Fibroblast of skin of scalp (primary cell): ENCODE measurements around the gene NWD2.
"Not testable (repeated sequence)": the region's sequence is repeated elsewhere in the genome, so short reads cannot be mapped to it uniquely, and the experiment has no call there.

Experiments
- DNase-seq: peaks from one replicate; pipeline ENCODE4 v3.0.0-alpha.2; 2013

NWD2 gene

DNA sequence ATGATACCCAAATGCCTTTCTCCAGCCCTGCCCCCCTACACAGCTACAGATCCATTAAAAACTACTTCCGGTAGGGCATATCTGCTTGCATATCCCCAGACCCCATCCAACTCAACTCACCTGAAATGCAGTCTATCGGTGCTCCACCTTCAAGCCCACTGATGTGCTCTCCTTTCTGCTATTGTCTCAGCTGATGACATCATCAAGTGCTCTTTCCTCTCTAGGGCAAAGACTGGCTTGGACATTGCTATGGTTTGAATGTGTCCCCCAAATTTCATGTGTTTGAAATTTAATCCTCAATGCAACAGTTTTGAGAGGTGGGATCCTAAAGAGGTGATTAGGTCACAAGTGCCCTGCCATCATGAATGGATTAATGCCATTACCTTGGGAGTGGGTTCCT, 229.3 kb downstream of the NWD2 start:
- DNase-seq = no peak

- no peak for DNase-seq
These were observed 230.5 kb downstream of the NWD2 start for GRCh38 chr4:37475087-37475486.

- DNase-seq = no peak
These were observed 231.2 kb downstream of the NWD2 start for GRCh38 chr4:37475776-37476175.

DNA sequence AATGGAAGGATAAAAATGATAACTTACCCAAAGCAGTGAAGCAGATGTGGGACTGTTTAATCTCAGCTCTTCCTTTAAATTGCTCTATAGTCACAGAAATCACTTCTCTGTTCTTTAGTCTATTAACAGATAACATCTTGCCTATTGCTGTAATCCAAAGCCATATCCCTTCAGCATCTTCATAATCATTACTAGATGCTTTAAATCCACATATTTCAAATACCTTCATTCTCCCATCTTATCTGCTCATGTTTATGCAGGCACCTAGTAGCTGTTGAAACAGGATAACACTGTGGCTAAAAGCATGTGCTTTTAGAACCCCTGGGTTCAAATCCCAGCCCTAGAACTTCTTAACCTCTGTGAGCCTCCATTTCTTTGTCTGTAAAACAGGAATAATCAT, 231.7 kb downstream of the NWD2 start:
- no peak for DNase-seq

- no peak for DNase-seq
These were observed 232.1 kb downstream of the NWD2 start for GRCh38 chr4:37476691-37477090.

- no peak for DNase-seq
These were observed 232.6 kb downstream of the NWD2 start for GRCh38 chr4:37477126-37477525.

DNA sequence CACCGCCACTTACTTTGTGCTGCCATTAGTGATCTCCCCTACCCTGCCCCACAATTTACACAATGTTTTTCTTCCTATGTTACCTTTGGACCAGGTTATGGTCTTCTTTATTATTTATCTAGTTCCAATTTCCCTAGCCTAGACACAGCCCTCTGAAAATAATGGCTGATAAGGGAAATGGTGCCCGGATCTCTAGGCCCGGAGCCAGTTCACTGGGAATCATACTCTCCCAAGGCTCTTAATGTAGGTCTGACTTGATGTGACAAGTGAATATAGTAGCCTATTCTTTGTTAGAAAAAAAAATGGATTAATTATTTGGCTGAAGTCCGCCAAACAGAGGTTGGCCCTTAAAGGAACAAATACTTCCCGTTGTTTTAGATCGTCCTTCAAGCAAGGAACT, 233.6 kb downstream of the NWD2 start:
- no peak for DNase-seq

DNA sequence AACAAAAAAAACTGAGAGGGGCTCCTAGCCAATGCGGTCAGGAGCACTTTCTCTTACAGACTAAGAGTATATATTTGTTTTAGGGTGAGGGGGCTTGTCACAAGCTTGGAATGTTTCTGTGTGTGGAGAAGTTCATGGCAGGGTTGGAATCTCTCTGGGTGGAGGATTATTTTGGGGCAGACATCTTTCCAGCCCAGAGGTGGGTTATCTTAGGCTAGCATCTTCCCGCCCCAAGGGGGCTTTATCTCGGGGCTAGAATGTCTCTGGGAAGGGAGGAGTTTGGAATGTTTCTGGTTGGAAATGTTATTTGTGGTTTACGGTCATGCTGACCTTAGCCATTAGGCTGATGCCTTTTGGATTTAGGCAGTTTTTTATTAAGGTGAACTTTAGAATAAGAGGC, 236.0 kb downstream of the NWD2 start:
- DNase-seq = no peak

DNA sequence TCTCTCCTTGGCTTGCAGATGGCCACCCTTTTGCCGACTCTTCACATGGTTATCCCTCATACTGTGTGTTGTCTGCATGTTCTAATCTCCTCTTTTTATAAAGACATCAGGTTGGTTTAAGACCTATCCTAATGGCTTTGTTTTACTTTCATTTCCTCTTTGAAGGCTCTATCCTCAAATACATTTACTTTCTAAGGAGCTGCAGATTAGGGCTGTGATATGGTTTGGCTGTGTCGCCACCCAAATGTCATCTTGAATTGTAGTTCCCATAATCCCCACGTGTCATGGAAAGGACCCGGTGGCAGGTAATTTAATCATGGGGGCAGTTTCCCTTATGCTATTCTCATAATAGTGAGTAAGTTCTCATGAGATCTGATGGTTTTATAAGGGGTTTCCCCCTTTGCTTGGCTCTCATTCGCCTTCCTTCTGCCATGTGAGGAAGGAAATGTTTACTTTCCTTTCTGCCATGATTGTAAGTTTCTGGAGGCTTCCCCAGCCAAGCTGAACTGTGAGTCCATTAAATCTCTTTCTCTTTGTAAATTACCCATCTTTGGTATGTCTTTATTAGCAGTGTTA, 237.1 kb downstream of the NWD2 start:
- DNase-seq = no peak

DNA sequence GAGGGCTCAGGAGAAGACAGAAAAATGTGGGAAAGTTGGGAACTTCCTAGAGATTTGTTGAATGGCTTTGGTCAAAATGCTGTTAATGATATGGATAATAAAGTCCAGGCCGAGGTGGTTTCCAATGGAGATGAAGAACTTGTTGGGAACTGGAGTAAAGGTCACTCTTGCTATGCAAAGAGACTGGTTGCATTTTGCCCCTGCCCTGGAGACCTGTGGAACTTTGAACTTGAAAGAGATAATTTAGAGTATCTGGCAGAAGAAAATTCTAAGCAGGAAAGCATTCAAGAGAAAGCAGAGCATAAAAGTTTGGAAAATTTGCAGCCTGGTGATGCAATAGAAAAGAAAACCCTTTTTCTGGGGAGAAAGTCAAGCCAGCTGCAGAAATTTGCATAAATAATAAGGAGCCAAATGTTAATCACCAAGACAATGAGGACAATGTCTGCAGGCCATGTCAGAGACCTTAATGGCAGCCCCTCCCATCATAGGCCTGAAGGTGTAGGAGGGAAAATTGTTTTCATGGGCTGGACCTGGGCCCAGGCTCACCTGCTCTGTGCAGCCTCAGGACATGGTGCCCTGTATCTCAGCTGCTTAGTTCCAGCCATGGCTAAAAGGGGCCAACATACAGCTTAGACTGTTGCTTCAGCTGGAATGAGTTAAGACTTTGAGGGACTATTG, 237.8 kb downstream of the NWD2 start:
- no peak for DNase-seq

- no peak for DNase-seq
These were observed 239.1 kb downstream of the NWD2 start for GRCh38 chr4:37483610-37484009.

DNA sequence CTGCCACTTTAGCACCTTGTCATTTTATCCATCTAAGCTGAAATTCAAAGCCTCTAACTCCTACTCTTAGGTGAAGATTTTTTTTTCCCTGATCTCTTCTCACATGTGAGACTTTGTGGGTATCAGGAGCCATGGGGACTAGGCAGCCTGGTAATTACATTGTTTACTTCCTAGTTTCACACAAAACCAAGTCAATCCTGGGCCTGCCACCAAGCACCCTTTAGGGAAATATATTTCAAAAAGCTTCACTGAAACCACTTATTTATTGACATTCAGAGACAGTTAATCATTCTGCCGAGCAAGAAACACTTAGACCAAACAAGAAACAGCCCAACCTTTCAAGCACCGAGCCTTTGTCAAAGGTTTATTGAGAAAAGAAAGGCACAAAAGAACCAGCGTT, 241.6 kb downstream of the NWD2 start:
- DNase-seq = no peak

- no peak for DNase-seq
These were observed 243.1 kb downstream of the NWD2 start for GRCh38 chr4:37487668-37488067.

DNA sequence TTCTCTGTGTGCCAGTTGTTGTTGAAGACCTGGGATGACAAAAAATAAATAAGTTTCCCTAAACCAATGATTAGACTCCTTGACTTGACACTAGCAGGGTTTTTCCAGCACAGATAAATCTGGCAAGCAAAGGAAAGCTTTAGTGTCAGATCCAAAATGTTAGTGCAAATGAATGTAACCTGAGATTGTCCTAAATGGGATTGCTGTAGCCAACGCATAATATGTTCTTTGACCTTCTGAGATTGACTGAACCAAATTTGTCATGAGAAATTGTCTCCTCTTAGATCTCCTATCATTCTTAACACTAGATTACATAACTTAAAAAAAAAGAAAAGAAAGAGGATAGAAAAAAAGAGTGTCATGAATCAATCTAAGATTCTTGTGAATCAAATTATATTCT, 245.2 kb downstream of the NWD2 start:
- DNase-seq = no peak

DNA sequence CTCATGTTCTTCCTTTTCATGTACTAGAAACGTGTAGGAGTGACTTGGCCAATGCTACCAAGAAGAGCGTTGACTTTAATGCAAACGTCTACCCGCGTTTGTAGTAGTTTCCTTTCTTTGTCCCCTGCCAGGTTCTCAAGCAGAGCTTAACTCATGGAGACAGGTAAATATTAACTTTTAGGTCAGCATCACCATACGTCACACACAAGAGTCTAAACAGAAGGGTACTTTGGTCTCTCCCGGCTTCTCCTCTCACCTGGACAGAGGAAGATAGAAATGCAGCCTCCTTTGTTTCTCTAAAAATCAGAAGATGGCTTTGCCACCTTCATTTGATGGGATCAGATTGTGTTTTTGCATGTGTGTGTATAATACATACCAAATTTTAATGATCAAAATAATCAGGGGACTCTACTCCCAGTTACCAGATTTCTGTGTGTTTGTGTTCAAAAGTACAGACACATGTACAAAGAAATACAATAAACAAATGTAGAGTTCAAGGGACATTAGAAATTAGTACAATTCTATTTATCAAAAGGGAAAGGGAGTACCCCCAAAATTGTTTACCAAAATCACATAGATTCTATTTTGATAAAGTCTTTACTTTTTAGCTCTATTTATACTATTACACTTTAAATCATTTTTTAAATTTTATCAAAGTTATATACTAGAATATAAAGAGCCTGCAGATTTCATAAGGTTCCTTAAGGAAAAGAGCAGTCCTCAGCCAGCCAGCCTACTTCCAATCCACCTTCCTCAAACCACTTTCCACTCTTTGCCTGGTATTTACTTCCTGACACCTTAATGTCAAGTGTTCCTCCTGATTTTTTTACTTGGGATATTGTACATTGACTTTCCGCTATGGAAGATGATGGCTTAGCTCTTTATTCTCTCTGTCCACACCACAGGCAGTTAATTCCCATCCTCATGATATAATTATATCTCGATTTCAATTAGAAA, 246.1 kb downstream of the NWD2 start:
- DNase-seq = no peak

GRCh38 chr4:37495353-37495752, 250.8 kb downstream of the NWD2 start:
- not testable (repeated sequence) for DNase-seq
